Measurements from ENCODE around the gene LYPD3.
A peak's percentile ranks its signal among the peaks of the same experiment; 100 is the strongest.

The LYPD3 gene

GRCh38 chr19:43430142-43430710 is 35.2 kb downstream of the LYPD3 start:
- no peak for DNase-seq

DNA sequence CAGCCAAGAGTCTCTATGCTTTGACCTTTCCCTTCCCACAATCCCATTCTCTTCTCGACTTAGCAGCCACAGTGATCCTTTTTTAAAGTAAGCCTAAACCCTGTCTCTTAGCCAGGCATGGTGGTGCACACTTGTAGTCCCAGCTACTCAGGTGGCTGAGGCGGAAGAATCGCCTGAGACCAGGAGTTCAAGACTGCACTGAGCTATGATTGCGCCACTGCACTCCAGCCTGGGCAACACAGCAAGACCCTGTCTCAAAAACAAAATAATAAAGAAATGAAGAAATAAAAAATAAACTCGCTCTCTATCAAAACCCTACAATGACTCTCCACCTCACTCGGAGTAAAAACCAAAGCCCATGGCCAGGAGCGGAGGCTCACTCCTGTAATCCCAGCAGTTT is 36.0 kb downstream of the LYPD3 start:
- no peak for DNase-seq

DNA sequence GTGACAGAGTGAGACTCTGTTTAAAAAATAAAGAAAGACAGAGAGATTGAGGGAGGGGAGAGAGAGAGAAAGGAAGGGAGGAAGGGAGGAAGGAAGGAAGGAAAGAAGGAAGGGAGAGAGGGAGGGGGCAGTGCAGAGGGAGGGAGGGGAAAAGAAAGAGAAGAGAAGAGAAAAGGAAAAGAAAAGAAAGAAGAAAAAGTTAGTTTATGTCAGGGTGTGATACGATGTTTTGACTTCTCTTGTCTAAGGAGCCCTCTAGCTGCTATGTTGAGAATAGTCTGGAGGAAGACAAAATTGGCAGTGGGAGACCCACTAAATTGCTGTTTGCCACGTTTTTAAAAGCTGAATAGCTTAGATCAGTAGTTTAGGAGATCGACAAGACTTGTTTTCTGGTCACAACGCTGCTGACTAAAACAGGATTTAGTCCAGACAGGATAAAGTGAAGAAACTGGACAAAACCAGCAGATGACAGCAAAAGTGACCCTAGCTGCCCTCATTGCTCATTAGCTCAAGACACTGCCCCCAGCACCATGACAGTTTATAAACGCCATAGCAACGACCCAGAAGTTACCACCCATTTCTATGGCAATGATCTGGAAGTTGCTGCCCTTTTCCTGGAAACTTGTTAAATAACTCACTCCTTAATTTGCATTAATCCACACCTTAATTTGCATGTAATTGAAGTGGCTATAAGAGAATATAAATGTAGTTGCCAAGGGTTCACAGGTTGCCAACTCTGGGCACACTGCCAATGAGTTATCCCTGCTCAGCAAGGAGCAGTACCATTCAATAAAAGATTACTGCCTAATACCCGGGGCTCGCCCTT is 39.6 kb downstream of the LYPD3 start:
- peak; percentile 86 for DNase-seq

DNA sequence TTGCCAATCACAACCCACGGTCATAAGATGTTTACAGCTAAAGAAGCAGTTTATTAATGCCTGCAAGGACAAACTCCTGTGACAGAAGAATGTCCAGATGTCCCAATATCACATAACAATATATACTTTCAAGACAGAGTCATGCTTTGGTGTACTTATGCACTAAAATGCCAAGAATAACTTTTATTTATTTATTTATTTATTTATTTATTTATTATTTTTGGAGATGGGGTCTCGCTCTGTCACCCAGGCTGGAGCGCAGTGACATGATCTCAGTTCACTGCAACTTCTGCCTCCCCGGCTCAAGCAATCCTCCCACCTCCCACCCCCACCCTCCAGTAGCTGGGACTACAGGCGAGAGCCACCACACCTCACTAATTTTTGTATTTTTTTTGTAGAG is 41.6 kb downstream of the LYPD3 start:
- no peak for DNase-seq

DNA sequence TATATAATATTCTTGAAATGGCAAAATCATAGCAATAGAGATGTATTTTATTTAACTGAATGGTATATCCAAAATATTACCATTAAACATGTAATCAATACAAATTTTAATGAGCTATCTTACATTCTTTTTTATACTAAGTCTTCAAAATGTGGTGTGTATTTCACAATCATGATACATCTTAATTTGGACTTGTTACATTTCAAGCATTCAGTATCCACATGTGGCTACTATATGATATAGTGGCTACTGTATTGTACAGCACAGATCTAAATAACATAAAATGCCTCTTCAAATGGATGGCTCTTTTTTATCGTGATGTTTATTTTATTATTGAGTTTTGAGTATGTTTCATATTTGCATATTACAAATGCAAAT is 42.7 kb downstream of the LYPD3 start:
- no peak for DNase-seq

GRCh38 chr19:43422000-43422688 is 43.3 kb downstream of the LYPD3 start:
- DNase-seq: no peak

- DNase-seq: no peak
These were observed 44.5 kb downstream of the LYPD3 start for GRCh38 chr19:43420954-43421353.

- no peak for DNase-seq
These were observed 48.3 kb downstream of the LYPD3 start for GRCh38 chr19:43416951-43417623.

DNA sequence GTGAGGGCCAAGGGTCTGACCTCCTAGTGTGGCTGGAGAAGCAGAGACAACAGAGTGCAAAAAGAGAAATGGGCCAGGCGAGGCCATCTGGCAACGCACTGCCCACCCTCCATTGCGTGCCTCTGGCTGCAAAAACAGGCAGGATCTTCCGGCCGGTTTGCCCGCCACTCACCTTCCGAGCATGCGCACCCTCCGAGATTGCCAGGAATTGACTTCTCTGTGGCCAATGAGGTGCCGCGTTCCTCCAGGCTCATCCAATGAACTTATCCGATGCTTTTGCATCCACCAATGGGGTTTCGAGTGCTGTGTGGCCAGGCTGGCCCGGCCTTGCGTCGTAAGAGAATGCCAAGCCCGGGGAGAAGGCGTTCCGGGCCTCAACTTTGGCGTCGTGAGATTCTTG is 50.9 kb downstream of the LYPD3 start, which contains the start of gene TEX101:
TSS of gene TEX101 (plus strand) at position 337 of the 400 bp plus-strand sequence. CDS start 1,030 bp downstream, outside the sequence.
- no peak for DNase-seq

- no peak for DNase-seq
These were observed 53.0 kb downstream of the LYPD3 start for GRCh38 chr19:43412441-43412840.

Measured in NCI-H1048 (cell line).